Stimulated activated CD4-positive, alpha-beta T cell treated with anti-CD3 and anti-CD28 coated beads, Interleukin-2, amount 100 ng/mL, for 4 hours (primary cell): ENCODE measurements around the gene DNM1L.

Source experiments
- DNase-seq: peaks from one replicate; pipeline ENCODE4 v3.0.0-alpha.2; 2020; ENCODE audit warnings: low read depth

Gene DNM1L

GRCh38 chr12:32679091-32679919 is at the start of gene DNM1L:
DNM1L (plus strand) TSS chr12:32679301; CDS start chr12:32679364, 63 bp downstream.
- DNase-seq = peak; percentile 87

GRCh38 chr12:32641287-32641901 is 37.7 kb upstream of the DNM1L start:
- no peak for DNase-seq

- DNase-seq = no peak
Measured at GRCh38 chr12:32644431-32644830, 34.7 kb upstream of the DNM1L start.

GRCh38 chr12:32647275-32647674 is 31.8 kb upstream of the DNM1L start:
- DNase-seq = no peak

- DNase-seq = no peak
Measured at GRCh38 chr12:32650508-32650907, 28.6 kb upstream of the DNM1L start.

GRCh38 chr12:32651151-32651955 is 27.7 kb upstream of the DNM1L start:
- no peak for DNase-seq

GRCh38 chr12:32651956-32652210 is 27.2 kb upstream of the DNM1L start:
- no peak for DNase-seq

- DNase-seq = no peak
Measured at GRCh38 chr12:32659908-32660440, 19.1 kb upstream of the DNM1L start.

GRCh38 chr12:32661706-32662105 is 17.4 kb upstream of the DNM1L start:
- no peak for DNase-seq

- no peak for DNase-seq
Measured at GRCh38 chr12:32662665-32663064, 16.4 kb upstream of the DNM1L start.

GRCh38 chr12:32666018-32666417 is 13.1 kb upstream of the DNM1L start:
- DNase-seq = no peak

GRCh38 chr12:32669584-32669983 is 9.5 kb upstream of the DNM1L start:
- DNase-seq = no peak

- DNase-seq = no peak
Measured at GRCh38 chr12:32671930-32672780, 6.9 kb upstream of the DNM1L start.

GRCh38 chr12:32679920-32680237 is 778 bp downstream of the DNM1L start:
- no peak for DNase-seq

- DNase-seq = no peak
Measured at GRCh38 chr12:32680787-32681186, 1.7 kb downstream of the DNM1L start.

GRCh38 chr12:32681272-32681671 is 2.2 kb downstream of the DNM1L start:
- no peak for DNase-seq

GRCh38 chr12:32686340-32686739 is 7.2 kb downstream of the DNM1L start:
- DNase-seq = no peak

GRCh38 chr12:32688786-32689185 is 9.7 kb downstream of the DNM1L start:
- no peak for DNase-seq

- no peak for DNase-seq
Measured at GRCh38 chr12:32690927-32691326, 11.8 kb downstream of the DNM1L start.

GRCh38 chr12:32692358-32692757 is 13.3 kb downstream of the DNM1L start:
- DNase-seq = no peak

- no peak for DNase-seq
Measured at GRCh38 chr12:32693036-32693435, 13.9 kb downstream of the DNM1L start.

GRCh38 chr12:32695787-32696186 is 16.7 kb downstream of the DNM1L start:
- no peak for DNase-seq
